HG03097 (cell line): ENCODE results near the gene TLCD1.
"Not testable (repeated sequence)": the region's sequence is repeated elsewhere in the genome, so short reads cannot be mapped to it uniquely, and the experiment has no call there.

Source experiments
- ATAC-seq: cut with Tn5 transposase; IDR thresholded peaks from one replicate; pipeline ENCODE4 v1.9.1; 2021; ENCODE audit not compliant: unreplicated experiment, low FRiP score

TLCD1 gene

GRCh38 chr17:28733346-28733745, 7.3 kb upstream of the TLCD1 start:
- ATAC-seq, result no peak

GRCh38 chr17:28729950-28730330, 3.9 kb upstream of the TLCD1 start:
- ATAC-seq, result no peak

GRCh38 chr17:28728364-28729200, 2.5 kb upstream of the TLCD1 start, which contains the start of gene NEK8:
Gene NEK8 (plus strand): TSS chr17:28728788. CDS start chr17:28728814, 26 bp downstream.
- ATAC-seq, result peak; percentile 30

GRCh38 chr17:28726627-28727491, 826 bp upstream of the TLCD1 start:
- peak; percentile 44 for ATAC-seq

- peak; percentile 6 for ATAC-seq
Measured at GRCh38 chr17:28725660-28726225, 290 bp downstream of the TLCD1 start.

- no peak for ATAC-seq
Measured at GRCh38 chr17:28725166-28725659, 820 bp downstream of the TLCD1 start.

- ATAC-seq, result no peak
Measured at GRCh38 chr17:28724500-28725165, 1.4 kb downstream of the TLCD1 start.

GRCh38 chr17:28723836-28724499, 2.1 kb downstream of the TLCD1 start:
- not testable (repeated sequence) for ATAC-seq

GRCh38 chr17:28723159-28723835, 2.7 kb downstream of the TLCD1 start:
- no peak for ATAC-seq

GRCh38 chr17:28722417-28723158, 3.4 kb downstream of the TLCD1 start:
- ATAC-seq, result no peak

- ATAC-seq, result not testable (repeated sequence)
Measured at GRCh38 chr17:28720997-28721329, 5.1 kb downstream of the TLCD1 start.

GRCh38 chr17:28720247-28720996, 5.6 kb downstream of the TLCD1 start:
- no peak for ATAC-seq

GRCh38 chr17:28719021-28719433, 7.0 kb downstream of the TLCD1 start:
- ATAC-seq, result no peak

GRCh38 chr17:28718333-28719020, 7.6 kb downstream of the TLCD1 start:
- no peak for ATAC-seq

- no peak for ATAC-seq
Measured at GRCh38 chr17:28717578-28718332, 8.3 kb downstream of the TLCD1 start, which contains the start of gene RAB34. Gene RAB34 (minus strand): TSS chr17:28717868. CDS start chr17:28717266, 602 bp downstream.

GRCh38 chr17:28716740-28717577, 9.1 kb downstream of the TLCD1 start:
- ATAC-seq, result no peak
